HEK293T (cell line): ENCODE measurements around the gene SYCE1.
"Not testable (repeated sequence)": the region's sequence is repeated elsewhere in the genome, so short reads cannot be mapped to it uniquely, and the experiment has no call there.

Experiments used
- BHLHE40 ChIP-seq: fragments of 450-650 bp; IDR thresholded peaks from 2 replicates; pipeline ENCODE4 v1.6.1; 2016; ENCODE audit warnings: mild to moderate bottlenecking, moderate library complexity, borderline replicate concordance
- ELF4 ChIP-seq: fragments of 450-650 bp; IDR thresholded peaks from 2 replicates; pipeline ENCODE4 v1.6.1; 2017; ENCODE audit warnings: antibody characterized with exemption
- FOXA1 ChIP-seq: fragments of 450-650 bp; IDR thresholded peaks from 2 replicates; pipeline ENCODE4 v1.6.1; 2016; ENCODE audit warnings: mild to moderate bottlenecking
- FOXK2 ChIP-seq: fragments of 450-650 bp; IDR thresholded peaks from 2 replicates; pipeline ENCODE4 v1.6.1; 2016; ENCODE audit warnings: mild to moderate bottlenecking
- SP1 ChIP-seq: fragments of 450-650 bp; IDR thresholded peaks from 2 replicates; pipeline ENCODE4 v1.6.1; 2017
- SUZ12 ChIP-seq: fragments of 450-650 bp; IDR thresholded peaks from 2 replicates; pipeline ENCODE4 v1.6.1; 2016; ENCODE audit warnings: mild to moderate bottlenecking
- ZNF384 ChIP-seq: fragments of 450-650 bp; IDR thresholded peaks from 2 replicates; pipeline ENCODE4 v1.6.1; 2016

- not testable (repeated sequence) for TF ChIP-seq FOXA1, FOXK2, BHLHE40, ZNF384, SP1, ELF4, SUZ12
These were observed 46.9 kb downstream of the SYCE1 start for GRCh38 chr10:133518517-133518916.
